Globus pallidus (tissue), 1 donor: Measurements from ENCODE around the gene CLMN.

Source experiments
- DNase-seq: peaks from one replicate; pipeline ENCODE4 v3.0.0-alpha.2; 2015; ENCODE audit warnings: low spot score

Gene CLMN

GRCh38 chr14:95261616-95262510 is 57.8 kb downstream of the CLMN start:
- DNase-seq, result no peak

- DNase-seq, result no peak
Observed at GRCh38 chr14:95260537-95261361, 59.0 kb downstream of the CLMN start.

- no peak for DNase-seq
Observed at GRCh38 chr14:95258754-95259593, 60.7 kb downstream of the CLMN start.

DNA sequence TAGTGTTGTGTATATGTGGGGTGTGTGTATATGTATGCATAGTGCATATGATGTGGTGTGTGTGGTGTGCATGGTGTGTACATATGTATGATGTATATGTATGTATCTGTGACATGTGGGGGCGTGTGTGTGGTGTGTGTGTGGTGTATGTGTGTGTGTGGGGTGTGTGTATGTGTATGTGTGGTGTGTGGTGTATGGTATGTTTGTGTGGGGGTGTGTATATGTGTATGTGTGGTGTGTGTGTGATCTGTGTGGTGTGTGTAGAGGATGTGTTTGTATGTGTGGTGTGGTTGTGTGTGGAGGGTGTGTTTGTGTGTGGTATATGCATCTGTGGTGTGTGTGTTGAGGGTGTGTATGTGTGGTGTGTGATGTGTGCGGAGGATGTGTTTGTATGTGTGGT is 61.6 kb downstream of the CLMN start:
- DNase-seq, result no peak

DNA sequence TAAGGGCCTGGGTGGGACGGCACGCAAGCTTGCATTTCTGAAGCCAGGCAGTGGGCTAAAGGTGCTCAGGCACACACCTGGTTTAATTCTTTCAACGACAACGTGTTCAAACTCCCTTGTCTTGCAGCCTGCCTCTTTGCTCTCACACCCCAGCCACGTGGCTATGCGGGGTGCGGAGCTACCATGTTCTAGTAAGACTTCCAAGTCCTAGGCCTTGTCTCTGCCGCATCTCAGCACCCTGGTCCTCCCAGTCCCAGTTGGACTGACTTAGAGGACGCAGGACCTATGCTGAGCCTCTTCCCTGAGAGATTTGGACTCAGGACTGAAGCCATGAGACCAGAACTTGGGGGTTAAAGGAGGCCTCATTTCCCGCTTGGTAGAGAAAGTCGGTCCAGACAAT is 62.2 kb downstream of the CLMN start:
- DNase-seq, result no peak

GRCh38 chr14:95256776-95257060 is 63.0 kb downstream of the CLMN start:
- no peak for DNase-seq

DNA sequence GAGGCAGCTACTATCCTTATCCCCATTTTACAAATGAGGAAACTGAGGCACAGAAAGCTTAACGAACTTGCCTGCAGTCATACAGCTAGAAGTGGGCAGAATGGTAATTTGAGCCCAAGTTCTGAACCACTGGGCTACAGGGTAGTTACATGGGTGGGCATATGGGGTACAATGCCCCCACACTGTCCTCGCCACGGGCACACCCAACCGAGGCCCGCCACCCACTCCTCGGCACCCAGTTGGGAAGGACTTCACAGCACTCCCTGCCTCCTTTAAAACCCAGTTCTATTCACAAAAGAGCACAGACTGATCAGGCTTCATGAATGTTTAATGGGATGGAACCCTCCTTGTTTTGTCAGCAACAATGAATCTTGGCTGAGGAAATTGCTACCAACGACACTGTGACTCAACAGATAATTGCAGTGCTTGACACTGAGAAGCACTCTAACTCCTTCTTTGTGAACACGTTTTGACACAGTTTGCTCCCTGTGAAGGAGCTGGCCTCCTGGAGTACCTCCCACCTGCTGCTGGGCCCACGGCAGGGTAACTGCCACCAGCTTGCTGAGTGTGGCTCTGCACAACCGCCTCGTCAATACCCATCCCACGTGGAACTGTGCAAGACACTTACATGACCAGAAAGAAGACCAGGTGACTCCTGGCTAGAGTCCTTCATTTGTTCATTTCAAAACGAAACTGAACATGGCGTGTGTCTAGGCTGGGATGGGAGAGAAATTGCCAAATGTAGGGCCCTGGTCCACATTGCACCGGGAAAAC is 63.5 kb downstream of the CLMN start:
- DNase-seq, result peak; percentile 86

- no peak for DNase-seq
Observed at GRCh38 chr14:95255487-95255886, 64.2 kb downstream of the CLMN start.

- no peak for DNase-seq
Observed at GRCh38 chr14:95255013-95255412, 64.7 kb downstream of the CLMN start.

DNA sequence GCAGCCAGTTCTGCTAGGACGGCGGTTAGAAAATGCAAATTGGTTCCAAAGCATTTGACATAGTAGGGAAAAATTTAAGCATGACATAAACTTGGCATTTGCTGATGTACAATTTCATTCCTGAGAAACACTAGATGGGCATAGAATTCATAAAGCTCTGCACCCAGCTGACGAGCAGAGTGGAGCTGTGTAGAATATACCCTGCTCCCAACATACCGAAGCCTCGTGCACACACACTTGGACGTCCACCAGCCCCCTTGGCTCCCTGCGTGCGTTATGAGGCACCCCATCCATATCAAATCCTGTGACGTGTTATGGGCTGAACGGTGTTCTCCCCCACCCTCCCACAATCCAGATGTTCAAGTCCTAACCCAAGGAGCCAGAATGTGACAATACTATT is 65.4 kb downstream of the CLMN start:
- no peak for DNase-seq

- DNase-seq, result no peak
Observed at GRCh38 chr14:95253039-95253630, 66.6 kb downstream of the CLMN start.

DNA sequence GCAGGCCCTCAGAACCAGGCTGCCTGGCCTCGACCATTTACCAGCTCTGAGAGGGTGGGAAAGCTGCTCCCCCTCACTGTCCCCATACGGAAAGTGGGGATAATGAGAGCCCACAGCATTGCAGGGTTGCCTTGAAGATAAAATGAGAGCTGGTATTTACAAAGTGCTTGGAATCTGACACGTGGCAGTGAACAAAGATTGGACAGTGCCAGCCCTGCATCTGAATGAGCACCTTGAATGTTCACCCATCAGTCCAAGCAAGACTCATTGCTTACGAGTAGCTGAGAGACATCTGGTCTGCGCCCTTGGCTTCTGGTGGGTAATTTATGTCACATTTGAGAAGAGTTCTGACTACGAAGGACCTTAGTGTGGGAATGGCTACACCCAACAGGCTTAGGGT is 67.5 kb downstream of the CLMN start:
- no peak for DNase-seq

- DNase-seq, result no peak
Observed at GRCh38 chr14:95250936-95251335, 68.8 kb downstream of the CLMN start.

DNA sequence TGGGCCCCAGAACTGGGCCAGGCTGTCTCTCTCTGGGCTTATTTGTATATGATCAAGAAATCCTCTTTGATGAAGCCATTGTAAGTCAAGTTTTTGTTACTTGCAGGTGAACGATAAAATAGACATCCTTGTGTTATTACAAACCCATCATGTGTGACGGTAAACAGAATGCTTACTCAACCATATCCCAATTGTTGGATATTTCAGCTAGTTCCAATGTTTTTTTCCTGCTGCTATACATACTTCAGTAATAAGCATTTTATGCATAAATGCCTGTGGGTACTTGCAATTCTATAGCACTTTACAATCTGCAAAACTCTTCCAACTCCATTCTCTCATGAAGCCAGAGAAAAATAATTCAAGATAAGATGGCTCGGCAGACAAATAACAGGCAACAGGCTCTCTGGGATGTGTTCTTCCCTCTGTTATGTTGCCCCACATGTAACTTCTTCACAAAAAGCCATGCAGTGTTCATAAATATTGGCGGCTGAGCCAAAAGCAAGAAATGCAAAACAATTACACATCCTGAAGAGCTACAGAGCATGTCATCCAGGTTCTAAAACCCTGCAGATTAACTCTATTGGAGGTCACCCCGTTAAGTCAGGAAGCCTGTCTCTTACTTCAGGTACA is 69.5 kb downstream of the CLMN start:
- no peak for DNase-seq

- DNase-seq, result no peak
Observed at GRCh38 chr14:95248432-95248831, 71.3 kb downstream of the CLMN start.

- no peak for DNase-seq
Observed at GRCh38 chr14:95246870-95247269, 72.8 kb downstream of the CLMN start.

- no peak for DNase-seq
Observed at GRCh38 chr14:95245334-95245733, 74.4 kb downstream of the CLMN start.

DNA sequence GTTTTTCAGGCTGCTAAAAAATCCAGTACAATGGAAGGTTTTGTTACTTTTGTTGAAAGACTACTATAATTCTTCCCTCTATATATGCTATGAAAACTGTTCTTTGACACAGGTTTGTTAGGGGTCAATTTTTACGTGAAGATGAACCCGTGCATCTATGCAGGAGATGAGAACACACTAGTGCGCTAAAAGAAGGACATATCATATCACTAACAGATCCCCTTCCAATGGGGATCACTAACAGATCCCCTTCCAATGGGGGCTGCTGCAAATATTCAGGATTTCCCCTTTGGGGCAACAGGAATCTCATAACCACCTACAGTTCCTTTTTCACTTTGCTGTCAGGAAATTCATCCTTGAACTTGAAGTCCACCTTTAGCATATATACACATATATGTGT is 75.1 kb downstream of the CLMN start:
- no peak for DNase-seq

DNA sequence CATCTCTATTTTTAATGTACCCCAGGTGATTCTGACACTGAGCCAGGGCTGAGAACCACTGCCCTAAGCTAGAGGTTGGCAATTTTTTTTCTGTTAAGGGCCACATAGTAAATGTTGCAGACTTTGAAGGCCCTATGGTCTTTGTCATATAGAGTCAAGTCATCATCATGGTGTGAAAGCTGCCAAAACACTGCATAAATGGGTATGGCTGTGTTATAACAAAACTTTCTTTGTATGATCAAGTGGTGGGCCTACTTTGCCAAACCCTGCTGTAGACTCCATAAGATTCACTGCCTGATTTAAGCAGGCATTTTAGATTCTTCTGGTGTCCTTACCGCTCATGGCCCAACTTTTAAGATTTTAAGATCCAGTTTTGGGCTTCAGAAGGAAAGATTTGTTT is 76.8 kb downstream of the CLMN start:
- peak; percentile 70 for DNase-seq

- DNase-seq, result no peak
Observed at GRCh38 chr14:95240859-95241813, 78.6 kb downstream of the CLMN start.
